Mesenteric fat pad (tissue), 1 donor: ENCODE measurements around the gene WARS2. TPM values are rescaled to one million over a fixed set of nuclear protein-coding genes. Genes with fewer than 3 reads are reported as not detected.

Experiments used
- DNase-seq: peaks from one replicate; pipeline ENCODE4 v3.0.0-alpha.2; 2020; ENCODE audit warnings: low spot score
- total RNA-seq: library from RNA; stranded (reverse); fragmentation: NEBNext Ultra II Directional; extraction: Animal tissue kit (Norgen Biotek cat#: 25700); gene quantifications from one replicate; pipeline ENCODE4 v1.2.1, GENCODE V29; 2021
- donor health status: DM: yes; HTN: yes; CAD: no.

Gene WARS2
- total RNA-seq, 1 donor from 2014 or later, result 14.5 TPM

DNA sequence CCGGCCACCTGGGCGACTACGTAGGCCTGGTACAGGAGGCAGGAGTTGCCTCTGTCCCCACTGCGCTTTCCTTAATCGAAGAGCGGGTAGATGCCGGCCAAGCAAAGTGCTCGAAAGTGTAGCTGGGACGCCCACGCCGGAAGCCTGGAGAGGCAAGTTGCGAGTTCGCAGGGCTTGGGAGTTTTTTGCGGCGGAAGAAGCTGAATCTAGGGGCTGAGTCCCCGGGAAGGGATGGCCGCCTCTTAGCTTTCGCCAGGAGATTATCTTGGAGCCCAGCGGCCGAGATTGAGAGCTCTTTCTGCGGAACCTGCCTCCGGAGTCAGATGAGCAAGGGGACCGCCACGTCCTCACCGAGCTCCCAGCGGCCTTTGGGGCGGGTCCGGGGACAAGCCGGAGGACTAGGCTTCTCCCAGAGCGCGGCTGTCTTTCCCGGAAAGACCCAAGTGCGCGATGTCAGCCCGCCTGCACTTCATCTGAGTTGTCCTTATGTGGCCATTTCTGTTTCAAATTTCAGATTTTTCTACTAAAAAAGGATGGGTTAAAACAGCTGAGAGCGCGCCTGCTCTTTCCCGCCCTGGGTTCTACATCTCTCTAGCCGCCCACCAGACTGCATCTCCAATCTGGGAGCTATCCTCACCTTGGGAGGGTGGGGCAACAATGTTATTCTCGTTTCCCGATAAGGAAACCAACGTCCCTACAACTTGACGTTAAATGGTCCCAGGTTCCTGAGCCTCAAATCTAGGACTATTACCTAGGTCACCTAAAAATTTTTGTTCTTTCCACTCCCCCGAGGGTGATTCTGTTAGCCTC is 139.9 kb downstream of the WARS2 start:
- no peak for DNase-seq

DNA sequence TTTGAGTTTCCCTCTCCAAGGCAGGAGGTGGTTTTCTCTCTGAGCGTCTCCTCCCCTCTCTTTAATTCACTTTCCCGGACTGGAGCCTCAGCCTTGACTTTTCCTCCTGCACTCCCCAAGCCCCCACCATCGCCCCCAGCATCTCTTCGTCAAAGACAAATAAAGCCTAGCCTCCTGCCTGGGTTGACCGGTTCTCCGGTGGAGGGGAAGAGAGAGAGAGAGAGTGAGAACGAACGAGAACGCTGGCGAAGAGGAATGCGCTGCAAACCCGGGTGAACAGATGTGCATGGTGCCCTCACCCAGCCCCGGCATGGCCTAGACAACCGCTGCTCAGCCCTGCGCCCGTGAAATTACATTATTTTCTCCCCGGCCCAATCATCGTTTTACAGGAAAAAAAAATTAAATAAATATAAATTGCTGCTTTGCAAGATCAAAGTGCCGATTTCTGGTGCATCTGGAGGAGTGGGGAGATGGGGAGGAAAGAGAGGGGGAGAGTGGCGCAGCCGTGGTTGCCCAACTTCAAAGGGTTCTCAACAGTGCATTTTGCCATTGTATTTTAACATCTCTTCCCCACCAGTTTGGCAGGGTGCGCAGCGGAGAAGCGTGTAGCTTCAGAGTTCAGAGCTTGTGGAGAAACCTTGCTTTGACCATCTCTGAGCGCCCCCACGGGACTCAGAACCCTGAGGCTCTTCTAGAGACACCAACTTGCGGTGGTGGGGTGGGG is 140.9 kb downstream of the WARS2 start:
- DNase-seq, result no peak

DNA sequence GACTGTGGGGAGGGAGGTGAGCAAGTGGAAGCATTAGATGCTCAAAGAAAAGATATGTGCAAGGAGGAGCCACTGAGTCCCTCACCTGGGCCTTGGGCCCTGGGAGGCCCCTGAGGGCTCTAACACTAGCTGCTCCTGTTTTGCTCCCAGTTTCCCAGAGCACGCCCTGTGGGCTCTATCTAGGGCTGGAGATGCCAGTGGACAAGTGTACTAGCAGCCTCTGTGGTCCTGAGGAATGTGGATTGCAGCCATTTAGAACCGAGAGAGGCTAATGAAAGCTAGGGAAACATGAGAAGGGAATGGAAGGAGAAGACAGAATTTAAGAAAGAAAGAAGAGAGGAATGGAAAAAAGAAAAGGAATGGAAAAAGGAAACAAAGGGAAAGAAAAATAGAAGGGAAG is 142.3 kb downstream of the WARS2 start:
- DNase-seq, result no peak

DNA sequence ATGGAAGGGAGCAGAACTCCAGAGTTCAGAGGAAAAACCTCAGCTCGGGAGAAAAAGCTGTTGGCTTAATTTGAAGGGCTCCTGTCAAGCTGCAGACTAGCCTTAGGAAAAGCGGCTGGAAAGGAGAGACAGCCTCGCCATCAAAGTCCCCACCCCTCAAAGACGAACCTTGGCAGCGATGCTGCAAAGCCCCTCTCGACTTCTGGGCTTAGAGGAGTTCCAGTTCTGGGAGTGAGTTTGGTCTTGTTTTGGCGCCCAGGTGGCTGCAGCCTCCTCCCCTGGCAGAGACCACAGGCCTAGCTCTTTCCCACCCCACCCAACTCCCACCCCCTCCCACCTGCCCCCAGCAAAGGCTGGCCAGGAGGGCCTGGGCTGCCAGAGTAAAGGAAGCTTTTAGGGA is 143.2 kb downstream of the WARS2 start:
- no peak for DNase-seq

DNA sequence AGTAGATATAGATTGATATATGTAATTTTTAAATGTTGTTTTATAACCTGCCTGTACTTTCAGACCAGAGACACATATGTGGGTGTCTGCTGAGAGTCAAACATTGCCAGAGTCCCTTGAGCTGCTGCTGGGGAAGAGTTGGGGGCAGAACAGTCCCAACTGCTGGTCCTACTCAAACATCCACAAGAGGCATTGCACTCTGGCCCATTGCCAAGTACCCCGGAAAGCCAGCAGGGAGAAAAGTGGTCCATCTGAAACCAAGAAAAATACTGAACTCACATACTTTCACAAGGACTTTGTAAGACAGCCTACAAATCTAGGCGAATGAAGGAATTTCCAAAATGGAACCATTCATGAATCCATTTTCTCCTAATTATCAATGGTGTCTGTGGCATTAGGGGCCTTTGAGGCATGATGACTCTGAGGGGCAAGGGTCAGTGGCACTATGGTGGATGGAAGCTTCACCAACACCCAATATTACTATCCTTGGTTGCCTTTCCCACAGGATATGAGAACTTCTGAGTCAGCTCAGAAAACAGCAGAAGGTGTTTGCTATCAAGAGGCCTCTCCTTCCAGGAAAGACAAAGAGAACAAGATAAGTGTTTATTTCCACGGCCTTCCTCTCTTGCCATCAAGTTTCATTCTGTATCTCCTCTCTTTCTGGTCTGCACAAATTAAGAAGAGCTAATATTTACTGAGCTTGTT is 145.0 kb downstream of the WARS2 start:
- no peak for DNase-seq

DNA sequence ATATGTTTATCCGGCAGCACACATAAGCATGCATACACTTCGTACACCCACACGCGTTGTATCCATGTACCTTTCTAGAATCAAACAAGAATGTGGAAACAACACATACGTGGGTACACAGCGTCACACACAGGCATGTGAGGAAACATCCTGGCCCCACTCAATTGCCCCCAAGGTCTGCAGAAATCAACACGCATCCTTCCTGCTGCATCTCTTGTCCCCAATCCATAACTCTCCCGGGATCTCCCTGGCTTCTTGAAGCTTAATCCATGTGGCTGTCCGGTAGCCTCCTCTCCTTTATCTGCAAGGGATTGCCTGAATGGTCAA is 146.8 kb downstream of the WARS2 start:
- no peak for DNase-seq

DNA sequence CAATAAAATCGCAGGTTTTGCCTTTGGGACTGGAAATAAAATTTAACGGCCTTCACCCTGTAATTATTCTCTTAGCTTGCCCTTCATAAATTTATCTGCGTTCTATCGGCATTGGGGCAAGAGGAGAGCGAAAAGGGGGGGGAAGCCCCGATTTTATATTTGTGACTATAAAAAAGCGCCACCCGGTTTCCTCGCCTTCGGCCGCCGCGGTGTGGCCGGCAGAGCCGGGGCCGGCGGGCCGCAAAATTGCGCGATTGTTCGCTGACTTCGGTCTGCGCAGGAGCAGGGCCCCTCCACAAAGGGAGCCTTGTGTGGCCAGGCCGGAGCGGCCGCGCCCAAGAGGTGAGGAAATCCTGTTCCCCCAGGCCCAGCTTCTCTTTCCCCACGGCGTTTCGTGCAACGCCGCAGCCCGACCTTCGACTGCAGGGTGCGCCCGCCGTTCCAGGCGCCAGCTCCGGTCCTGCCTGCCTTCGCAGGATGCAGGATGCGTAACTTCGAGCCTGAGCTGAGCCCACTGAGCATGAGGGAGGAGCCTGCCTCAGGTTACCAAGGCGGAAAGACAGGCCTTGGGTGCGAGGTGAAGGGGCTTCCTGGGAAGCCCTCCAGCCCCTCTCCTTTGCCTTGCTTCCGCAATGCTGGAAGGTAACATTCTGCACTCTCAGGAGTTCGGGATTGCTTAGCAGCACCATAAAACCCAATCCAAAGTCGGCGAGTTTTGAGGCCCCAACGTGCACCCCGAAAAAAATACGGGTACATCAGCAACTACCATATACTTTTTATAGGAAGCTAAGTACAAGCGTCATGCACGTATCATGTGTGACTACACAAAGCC is 147.4 kb downstream of the WARS2 start:
- no peak for DNase-seq

DNA sequence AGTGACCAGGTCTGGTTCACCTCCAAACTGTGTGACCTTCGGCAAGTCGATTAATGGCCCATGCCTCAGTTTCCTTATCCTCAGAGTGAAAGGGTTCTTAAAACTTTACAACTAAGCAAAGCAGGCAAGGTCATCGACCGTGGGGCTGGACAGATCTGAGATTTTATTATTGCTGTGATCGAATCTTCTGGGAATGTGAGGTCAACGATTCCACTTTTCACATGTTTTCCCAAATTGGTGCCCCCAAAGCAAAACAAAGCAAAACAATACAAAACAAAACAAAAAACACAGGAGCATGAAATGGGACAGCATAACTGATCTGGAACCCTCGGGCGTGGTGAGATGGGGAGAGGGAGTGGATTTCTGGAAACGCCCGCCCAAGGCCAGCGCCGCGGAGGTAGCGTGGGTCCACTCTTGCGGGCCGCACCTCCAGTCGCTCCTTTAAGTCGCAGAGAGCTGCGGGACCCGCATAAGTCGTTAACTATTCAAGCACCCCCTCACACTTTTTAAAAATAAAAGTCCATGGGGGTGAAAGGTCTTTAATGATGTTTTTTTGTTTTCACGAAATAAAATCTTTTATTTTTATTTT is 148.1 kb downstream of the WARS2 start:
- DNase-seq, result no peak

DNA sequence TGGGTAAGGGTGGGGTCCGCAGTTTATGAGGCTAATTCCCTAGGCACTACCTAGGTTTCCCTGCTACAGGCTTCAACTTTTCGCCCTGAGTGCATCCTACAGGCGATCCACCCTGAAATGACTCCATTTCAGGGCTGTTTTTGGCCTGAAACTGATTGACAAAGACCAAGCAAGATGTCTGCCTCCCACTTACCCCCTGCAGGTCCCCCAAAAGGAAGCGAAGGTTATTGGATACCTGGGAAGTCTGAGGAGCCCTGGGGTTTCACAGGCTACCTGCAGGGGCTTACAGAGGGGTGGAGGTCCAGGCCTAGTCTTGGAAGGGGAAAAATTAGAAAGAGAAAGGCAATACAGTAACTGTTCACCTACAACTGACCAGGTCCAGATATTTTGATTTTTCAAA is 149.0 kb downstream of the WARS2 start:
- DNase-seq, result no peak

DNA sequence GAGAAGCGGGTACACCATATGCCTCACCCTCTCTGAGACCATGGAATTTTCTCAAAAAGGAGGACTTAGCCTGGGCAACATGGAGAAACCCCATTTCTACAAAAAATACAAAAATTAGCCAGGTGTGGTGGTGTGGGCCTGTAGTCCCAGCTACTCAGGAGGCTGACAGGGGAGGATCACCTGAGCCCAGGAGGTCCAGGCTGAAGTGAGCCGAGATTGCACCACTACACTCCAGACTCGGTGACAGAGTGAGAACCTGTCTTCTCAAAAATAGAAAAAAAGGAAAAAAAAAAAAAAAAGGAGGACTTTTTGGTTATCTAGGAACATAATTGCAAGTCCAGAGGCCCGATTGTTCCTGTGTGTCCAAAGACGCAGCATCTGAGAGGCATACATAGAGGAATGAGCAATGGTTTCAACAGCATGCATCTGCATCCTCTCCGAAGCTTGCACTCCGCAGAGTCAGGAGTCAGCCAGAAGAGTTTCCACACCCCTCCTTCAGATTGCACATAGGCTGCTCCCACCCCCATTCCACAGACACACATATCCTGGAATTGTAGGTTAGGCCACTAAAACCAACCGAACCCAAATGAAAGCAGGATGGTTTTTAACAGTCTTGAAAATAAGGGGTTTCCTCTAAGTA is 149.8 kb downstream of the WARS2 start:
- DNase-seq, result no peak

DNA sequence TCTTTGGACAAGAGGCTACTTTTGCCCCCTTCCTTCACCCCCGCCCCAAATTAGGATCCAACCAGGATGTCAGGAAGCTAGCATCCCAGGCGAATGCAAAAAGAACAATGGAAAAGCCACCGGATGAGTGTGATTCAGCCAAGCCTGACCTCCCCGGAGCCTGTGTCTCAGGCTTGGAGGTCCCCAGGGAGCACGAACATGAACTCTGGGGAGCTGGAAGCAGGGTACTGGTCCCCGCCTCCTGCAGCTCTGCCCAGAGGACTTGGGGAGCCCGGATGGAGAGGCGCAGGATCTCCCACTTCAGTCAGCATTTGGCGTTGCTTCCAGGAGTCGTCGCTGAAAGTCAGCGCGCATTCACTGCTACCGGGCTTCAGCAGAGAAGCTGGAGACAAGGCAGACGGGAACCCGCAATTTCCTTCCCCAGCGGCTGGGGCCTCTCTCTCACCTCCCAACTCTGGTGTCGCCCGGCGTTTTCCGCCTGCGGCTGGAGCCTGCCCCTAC is 150.5 kb downstream of the WARS2 start:
- no peak for DNase-seq

DNA sequence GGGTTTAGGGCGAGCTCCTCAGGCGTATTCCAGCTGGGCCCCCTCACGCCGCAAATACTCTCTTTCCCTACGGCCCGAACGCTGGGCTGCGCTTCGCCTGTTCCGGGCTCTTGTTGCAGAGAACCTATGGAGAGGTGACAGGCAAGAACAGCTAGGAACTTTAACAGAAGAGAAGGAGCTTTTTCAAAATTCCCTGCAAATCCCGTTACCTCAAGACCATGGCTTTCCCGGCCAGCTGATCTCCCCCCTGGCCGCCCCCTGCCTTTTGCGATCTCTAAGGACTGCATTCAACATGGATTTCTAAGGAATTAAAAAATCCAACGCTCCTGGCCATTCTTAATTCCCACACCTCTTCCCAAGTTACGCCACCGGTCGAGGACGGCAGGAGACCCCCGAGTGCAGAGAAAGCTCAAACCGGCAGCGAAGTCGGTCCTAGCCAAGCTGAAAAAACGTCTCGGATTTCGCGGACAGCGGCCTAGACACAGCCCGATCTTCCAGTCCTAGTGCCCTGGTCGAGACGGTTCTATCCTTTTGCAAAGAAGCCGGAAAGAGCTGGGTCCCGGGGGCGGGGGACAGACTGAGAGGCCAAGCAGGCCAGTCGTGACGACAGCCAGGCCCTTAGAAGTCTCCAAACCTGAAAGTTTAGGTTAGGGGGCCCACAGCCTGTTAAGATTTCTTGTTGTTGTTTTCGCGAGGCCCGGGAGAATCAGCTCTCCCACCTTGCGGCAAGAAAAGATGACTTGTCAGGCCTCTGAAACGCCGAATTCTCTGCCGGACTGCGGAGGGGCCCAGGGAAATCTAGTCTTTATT is 151.2 kb downstream of the WARS2 start:
- no peak for DNase-seq

DNA sequence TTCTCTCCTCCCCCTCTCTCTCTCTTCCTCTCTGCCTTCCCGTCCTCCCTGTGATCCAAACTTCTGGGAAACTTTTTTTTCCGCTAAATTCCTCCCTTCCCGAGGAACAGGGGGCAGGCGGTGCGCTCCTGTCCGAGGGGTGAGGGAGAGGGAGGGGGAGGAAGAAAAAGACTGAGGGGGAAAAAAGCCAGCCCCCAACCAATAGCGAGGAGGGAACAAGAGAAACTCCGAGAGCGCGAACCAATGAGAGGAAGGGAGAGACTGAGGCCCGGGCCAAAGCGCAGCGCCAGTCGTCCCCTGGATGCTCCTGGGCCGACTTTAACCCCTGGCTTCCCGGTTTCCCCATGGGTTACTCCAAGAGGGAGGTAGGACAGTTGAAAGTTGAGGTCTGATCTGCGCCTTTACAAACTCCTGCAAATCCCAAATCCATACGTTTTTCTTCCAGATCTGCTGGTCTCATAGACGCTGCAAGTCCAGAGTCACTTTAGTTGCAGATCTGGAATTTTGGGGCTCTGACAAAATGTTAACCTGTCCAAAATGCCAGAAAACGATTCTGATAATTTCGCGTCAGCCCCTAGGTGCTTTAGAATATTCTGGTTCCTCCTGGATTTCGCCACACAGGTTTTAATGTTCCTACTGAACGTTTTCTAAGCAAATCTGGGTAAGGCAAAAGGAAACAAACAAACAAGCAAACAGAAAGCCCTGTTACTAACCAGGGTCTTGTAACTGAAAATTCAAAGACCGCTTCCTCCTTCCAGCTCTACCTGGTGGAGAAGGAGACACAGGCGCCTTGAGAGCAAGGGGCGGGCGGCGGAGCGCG is 152.1 kb downstream of the WARS2 start, which contains the start of gene TBX15:
Gene TBX15 (minus strand): TSS at position 158 of the 820 bp plus-strand sequence. CDS start 548 bp downstream, outside the sequence.
- DNase-seq, result no peak

DNA sequence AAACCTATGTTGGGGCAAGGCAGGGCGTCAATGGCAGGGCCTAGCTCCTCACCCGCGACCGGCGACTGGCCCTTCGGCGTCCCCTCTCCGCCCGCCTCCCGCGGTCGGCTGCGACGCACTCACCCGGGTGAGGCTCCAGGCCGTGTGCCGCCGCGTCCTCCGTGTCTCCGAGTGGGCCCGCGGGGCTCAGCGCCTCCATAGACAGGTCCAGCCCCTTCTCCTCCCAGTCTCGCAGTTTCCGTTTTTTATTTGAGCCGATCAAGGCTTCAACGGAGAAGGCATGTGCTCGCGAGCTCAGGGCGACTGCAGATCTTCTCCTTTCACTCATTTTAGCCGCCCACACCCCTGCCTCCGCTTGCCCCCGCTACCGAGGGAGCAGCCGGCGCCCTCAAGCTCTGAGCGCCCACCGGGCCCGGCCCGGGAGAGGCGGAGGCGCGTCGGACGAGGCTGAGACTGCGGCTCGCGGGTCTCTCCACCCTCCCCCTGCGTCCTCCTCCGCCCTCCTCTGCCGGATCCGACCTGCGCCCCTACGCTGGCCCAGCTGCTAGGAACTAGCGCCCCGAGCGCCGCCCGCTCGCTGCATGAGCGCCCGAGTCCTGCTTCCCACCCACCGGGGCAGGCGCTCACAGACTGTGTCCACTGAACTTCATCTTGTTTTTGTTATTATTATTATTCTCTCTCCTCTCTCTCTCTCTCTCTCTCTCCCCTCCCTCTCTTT is 152.8 kb downstream of the WARS2 start:
- DNase-seq, result no peak

DNA sequence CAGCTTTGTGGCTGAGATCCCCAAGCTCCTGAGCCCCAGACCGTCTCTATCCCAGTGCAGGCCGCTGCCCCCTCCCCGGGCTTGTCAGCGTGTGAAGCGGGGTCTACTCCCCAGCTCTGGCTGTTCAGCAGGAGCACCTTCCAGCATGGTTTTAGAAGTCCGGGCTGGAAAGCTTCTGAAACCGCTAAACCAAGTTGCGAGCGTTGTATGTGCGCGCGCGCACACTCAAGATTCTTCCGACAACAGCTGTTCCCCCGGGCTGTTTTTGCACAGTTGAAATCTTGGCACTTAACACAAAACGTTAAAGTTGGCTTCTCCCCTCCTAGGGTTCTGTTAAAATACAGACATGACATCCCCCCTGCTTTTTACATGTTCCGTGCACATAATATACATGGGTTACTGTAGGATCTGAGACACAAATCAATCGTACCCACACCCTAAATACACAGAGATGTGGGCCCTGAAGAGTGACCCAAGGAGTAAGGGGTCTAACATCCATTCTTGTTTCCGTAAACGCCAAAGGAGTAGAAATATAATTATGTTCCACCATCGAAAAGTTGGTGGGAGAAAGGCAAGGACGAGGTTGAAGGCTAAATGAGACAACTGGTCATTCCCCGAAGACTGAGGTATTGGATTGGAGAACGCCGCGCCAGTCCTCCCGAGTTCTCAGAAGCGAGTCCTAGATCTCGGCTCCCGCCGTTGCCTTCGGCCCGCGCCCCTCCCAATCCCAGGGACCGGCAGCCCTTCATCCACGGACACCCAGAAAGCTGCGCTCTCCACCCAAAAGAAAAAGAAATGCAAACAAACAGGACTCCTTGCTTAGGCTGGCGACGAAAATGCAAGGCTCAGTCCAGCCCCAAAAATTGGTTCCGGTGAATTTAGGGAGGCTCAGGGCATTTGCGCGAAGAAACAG is 153.6 kb downstream of the WARS2 start:
- DNase-seq, result no peak
